Upper lobe of right lung (tissue), 1 donor: ENCODE measurements around the gene FHL1. TPM values are rescaled to one million over a fixed set of nuclear protein-coding genes. Genes with fewer than 3 reads are reported as not detected.

Experiments
- ATAC-seq: fragments of 200-7000 bp; cut with Tn5 transposase; one replicate; pipeline ENCODE4 v1.9.1; 2020; ENCODE audit warnings: mild to moderate bottlenecking, moderate library complexity
- DNase-seq: peaks from one replicate; pipeline ENCODE4 v3.0.0-alpha.2; 2020
- H3K27ac ChIP-seq: fragments of 200-600 bp; one replicate; pipeline ENCODE4 v1.8.0; 2022
- H3K27me3 ChIP-seq: fragments of 200-600 bp; one replicate; pipeline ENCODE4 v1.8.0; 2022; ENCODE audit warnings: mild to moderate bottlenecking
- H3K36me3 ChIP-seq: fragments of 200-600 bp; one replicate; pipeline ENCODE4 v1.8.0; 2022
- H3K4me1 ChIP-seq: fragments of 200-600 bp; one replicate; pipeline ENCODE4 v1.8.0; 2022
- H3K4me3 ChIP-seq: fragments of 200-600 bp; one replicate; pipeline ENCODE4 v1.8.0; 2022; ENCODE audit warnings: mild to moderate bottlenecking
- H3K9me3 ChIP-seq: fragments of 200-600 bp; one replicate; pipeline ENCODE4 v1.8.0; 2022
- CTCF ChIP-seq: fragments of 200-600 bp; IDR thresholded peaks from one replicate; pipeline ENCODE4 v1.8.0; 2022; ENCODE audit warnings: antibody characterized with exemption
- intact Hi-C: fragments of 100-400 bp; cut with DNase I; formaldehyde crosslinking; loops from one replicate; pipeline ENCODE4 v1.11.0; 2022
- total RNA-seq: library from RNA; stranded (reverse); fragmentation: NEBNext Ultra II Directional; extraction: Animal tissue kit (Norgen Biotek cat#: 25700); gene quantifications from one replicate; pipeline ENCODE4 v1.2.1, GENCODE V29; 2021
- donor health status: DM: no; HTN: yes; CAD: no; lungs with severe emphysema.

FHL1 gene
- total RNA-seq, 1 donor from 2014 or later: 328 TPM

GRCh38 chrX:136182414-136182813 lies 35.1 kb downstream of the FHL1 start:
- no peak for TF ChIP-seq CTCF
- H3K4me1 ChIP-seq: peaks cover 8% of the 10 kb centered on the region
- H3K36me3 ChIP-seq: no peaks in the 10 kb centered on the region
- no peak overlapping the region for H3K27ac ChIP-seq
- H3K9me3 ChIP-seq: no peaks in the 10 kb centered on the region
- ATAC-seq (no peak), DNase-seq (no peak)
- no peaks in the 10 kb centered on the region for H3K27me3 ChIP-seq
- H3K4me3 ChIP-seq: no peak overlapping the region
- intact Hi-C loops: no loop called here

- DNase-seq: no peak
- no peak for ATAC-seq
- no peaks in the 10 kb centered on the region for H3K36me3 ChIP-seq
- H3K4me3 ChIP-seq: no peak overlapping the region
- no peak overlapping the region for H3K27ac ChIP-seq
- no peak for TF ChIP-seq CTCF
- no peaks in the 10 kb centered on the region for H3K27me3 ChIP-seq
- H3K9me3 ChIP-seq: no peaks in the 10 kb centered on the region
- peaks cover 8% of the 10 kb centered on the region for H3K4me1 ChIP-seq
- intact Hi-C loops: no loop called here
Observed at GRCh38 chrX:136183172-136183571, 35.8 kb downstream of the FHL1 start.

- no peaks in the 10 kb centered on the region for H3K27me3 ChIP-seq
- ATAC-seq (no peak), DNase-seq (no peak)
- no peak overlapping the region for H3K4me3 ChIP-seq
- TF ChIP-seq CTCF: no peak
- no peaks in the 10 kb centered on the region for H3K36me3 ChIP-seq
- no peaks in the 10 kb centered on the region for H3K9me3 ChIP-seq
- intact Hi-C loops: no loop called here
- no peak overlapping the region for H3K27ac ChIP-seq
- peaks cover 8% of the 10 kb centered on the region for H3K4me1 ChIP-seq
Observed at GRCh38 chrX:136183917-136184316, 36.6 kb downstream of the FHL1 start.

GRCh38 chrX:136185401-136186022 lies 38.2 kb downstream of the FHL1 start:
- Histone ChIP-seq H3K27me3 (no peaks in the 10 kb centered on the region), H3K4me3 (no peak overlapping the region), H3K36me3 (no peaks in the 10 kb centered on the region), H3K27ac (no peak overlapping the region), H3K9me3 (no peaks in the 10 kb centered on the region), H3K4me1 (peaks cover 8% of the 10 kb centered on the region)
- intact Hi-C loops: no loop called here
- no peak for DNase-seq
- no peak for TF ChIP-seq CTCF
- ATAC-seq: no peak

GRCh38 chrX:136186023-136186413 lies 38.7 kb downstream of the FHL1 start:
- ATAC-seq: no peak
- DNase-seq: no peak
- Histone ChIP-seq H3K36me3 (no peaks in the 10 kb centered on the region), H3K27ac (no peak overlapping the region), H3K4me3 (no peak overlapping the region), H3K4me1 (peaks cover 8% of the 10 kb centered on the region), H3K27me3 (no peaks in the 10 kb centered on the region), H3K9me3 (no peaks in the 10 kb centered on the region)
- intact Hi-C loops: no loop called here
- no peak for TF ChIP-seq CTCF

GRCh38 chrX:136189222-136189621 lies 41.9 kb downstream of the FHL1 start:
- ATAC-seq: no peak
- H3K4me1 ChIP-seq: peaks cover 11% of the 10 kb centered on the region
- DNase-seq: no peak

More at GRCh38 chrX:136189222-136189621, 41.9 kb downstream of the FHL1 start:
- intact Hi-C loops: no loop called here
- H3K4me3 ChIP-seq: no peak overlapping the region
- H3K36me3 ChIP-seq: no peaks in the 10 kb centered on the region
- no peak overlapping the region for H3K27ac ChIP-seq
- H3K9me3 ChIP-seq: no peaks in the 10 kb centered on the region
- no peak for TF ChIP-seq CTCF
- H3K27me3 ChIP-seq: no peaks in the 10 kb centered on the region
